ENCODE measurements around the gene ZNF594. TPM values are rescaled to one million over a fixed set of nuclear protein-coding genes. Genes with fewer than 3 reads are reported as not detected.
"Not testable (repeated sequence)": the region's sequence is repeated elsewhere in the genome, so short reads cannot be mapped to it uniquely, and the experiment has no call there.

Gene ZNF594
- total RNA-seq, 1 experiment from 2014 or later, result 3.7 TPM

DNA sequence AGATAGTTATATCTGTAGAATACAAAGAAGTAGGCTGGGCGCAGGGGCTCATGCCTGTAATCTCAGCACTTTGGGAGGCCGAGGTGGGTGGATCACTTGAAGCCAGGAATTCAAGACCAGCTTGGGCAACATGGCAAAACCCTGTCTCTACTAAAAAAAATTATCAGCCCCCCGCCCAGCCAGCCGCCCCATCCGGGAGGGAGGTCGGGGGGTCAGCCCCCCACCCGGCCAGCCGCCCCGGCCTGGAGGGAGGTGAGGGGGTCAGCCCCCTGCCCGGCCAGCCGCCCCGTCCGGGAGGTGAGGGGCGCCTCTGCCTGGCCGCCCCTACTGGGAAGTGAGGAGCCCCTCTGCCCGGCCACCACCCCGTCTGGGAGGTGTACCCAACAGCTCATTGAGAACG is 48.8 kb downstream of the ZNF594 start:
- in situ Hi-C loops (cut with HindIII; ENCODE audit: low pct_unique_long_range_greater_than_20kb, low sequenced_read_pairs); DNase-seq (ENCODE audit: low read depth): not testable (repeated sequence)

DNA sequence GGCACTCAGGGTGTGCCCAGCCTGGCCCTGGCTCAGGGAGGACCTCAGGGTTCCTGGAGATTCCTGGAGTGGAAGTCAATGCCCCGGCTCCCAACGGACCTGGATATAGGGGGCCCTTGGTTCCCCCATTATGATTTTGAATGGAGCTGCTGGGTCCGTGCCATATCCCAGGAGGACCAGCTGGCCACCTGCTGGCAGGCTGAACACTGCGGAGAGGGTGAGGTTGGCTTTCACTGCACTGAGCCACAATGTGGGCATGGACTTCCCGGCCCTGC is 52.3 kb downstream of the ZNF594 start:
- DNase-seq (ENCODE audit: low read depth), result no peak
- in situ Hi-C loops (cut with HindIII; ENCODE audit: low pct_unique_long_range_greater_than_20kb, low sequenced_read_pairs), result no loop called here

DNA sequence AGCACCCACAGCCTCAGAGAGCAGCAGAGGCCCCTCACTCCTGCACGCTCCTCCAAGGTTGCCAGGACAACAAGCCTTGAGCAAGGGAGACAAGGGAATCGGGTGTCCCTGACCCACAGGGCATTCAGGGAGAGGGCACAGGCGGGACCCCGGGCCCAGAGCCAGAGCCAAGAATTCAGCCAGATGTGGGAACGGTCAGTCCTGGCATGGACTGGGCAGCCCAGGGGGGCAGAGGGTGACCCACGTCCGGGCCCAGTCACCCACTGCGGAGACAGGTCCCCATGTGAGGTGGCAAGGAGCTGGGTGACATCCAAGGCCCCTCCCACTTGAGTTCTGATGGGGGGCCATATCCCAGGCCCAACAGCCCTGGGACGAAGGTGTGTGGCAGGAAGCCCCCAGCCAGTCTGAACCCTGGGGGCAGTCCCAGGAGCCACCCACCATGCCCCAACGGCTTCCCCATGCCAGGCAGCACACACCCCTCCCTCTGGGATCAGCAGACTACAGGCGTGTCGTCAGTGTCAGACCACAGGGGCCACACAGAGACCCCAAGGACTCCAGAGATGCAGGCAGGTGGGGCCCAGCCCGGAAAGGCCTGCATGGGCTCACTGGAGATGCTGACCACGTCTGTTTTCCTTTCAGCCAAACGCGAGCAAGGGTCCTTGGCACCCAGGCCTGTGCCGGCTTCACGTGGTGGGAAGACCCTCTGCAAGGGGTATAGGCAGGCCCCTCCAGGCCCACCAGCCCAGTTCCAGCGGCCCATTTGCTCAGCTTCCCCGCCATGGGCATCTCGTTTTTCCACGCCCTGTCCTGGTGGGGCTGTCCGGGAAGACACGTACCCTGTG is 52.8 kb downstream of the ZNF594 start:
- in situ Hi-C loops (cut with HindIII; ENCODE audit: low pct_unique_long_range_greater_than_20kb, low sequenced_read_pairs), result no loop called here
- DNase-seq (ENCODE audit: low read depth), result no peak

DNA sequence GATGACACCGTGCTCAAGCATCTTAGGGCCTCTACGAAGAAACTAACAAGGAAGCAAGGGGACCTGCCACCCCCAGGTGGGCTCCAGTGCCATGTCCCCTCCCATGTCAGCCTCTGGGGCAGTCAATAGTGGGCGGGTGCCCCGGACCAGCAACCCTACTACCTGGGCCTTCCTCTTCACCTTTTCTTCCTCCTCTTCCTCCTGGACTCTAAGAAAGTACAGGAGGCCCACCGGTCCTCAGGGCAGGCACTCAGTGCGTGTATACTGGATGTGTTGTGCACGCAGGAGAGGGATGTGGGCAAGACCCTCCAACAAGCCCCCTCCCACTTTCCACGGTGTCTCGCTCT is 53.5 kb downstream of the ZNF594 start:
- in situ Hi-C loops (cut with HindIII; ENCODE audit: low pct_unique_long_range_greater_than_20kb, low sequenced_read_pairs), result not testable (repeated sequence)

DNA sequence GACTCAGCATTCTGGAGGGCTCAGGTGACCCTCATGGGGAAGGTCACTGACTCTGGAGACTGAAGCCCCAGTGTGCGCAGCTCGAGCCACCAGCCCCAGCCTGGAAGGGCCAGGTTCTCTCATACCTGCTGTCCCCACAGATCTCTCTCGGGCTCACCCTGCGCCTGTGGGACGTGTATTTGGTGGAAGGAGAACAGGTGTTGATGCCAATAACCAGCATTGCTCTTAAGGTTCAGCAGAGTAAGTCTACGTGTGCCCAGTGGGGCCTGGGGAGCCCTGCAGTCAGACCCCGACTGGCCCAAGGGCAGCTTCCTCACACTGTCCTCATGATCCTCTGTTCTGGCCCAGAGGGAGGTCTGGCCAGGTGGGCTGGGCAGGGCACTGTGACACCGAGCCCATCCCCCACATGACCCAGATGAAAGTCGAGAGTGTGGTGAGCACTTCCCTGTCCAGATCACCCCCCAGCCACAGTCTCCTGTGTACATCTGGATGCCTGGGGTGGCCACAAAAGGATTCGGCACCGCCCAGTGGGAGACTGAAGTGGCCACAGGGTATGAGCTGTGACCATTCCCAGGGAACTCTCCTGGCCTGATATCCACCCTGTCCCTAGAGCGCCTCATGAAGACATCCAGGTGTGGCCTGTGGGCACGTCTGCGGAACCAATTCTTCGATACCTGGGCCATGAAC is 54.0 kb downstream of the ZNF594 start:
- in situ Hi-C loops (cut with HindIII; ENCODE audit: low pct_unique_long_range_greater_than_20kb, low sequenced_read_pairs), result not testable (repeated sequence)

More for the DNA sequence above, 53.5 kb downstream of the ZNF594 start:
- DNase-seq (ENCODE audit: low read depth), result not testable (repeated sequence)

DNA sequence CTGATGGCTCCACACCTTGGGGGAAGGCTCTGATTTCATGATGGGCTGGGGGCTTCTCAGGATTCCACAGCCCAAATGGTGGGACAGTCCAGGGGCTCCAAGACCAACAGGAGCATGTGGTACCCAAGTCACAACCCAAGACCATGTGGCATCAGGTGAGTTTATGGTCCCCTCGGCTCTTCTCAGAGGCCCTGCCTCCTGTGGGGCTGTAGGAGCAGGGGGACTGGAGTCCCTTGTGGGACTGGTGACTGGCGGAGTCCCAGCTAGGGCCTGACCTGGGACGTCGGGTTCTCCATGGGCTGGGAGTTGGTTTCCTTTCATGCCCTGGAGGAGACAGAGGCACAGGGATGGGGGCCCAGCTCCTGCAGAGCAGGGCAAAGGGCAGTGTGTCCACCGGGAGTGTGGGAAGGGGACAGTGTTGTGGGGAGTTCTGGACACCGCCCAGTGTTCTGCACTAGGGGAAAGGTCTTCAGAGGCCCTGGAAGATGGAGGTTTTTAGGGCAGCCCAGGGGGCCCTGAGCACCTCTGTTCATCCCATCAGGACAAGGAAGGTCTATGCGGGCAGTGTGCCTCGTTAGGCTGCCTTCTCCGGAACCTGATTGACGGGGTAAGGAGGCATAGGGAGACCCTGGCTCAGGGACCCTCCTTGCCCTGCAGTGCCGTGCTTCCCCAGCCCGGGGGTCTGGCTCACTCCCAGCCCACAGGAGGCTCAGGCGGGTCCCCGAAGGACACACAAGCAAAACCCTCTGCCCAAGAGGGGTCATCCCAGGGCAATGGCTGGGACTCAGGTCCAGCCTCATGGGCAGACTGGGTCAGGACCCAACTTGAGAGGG is 54.9 kb downstream of the ZNF594 start:
- in situ Hi-C loops (cut with HindIII; ENCODE audit: low pct_unique_long_range_greater_than_20kb, low sequenced_read_pairs); DNase-seq (ENCODE audit: low read depth): not testable (repeated sequence)

More for the DNA sequence above, 54.0 kb downstream of the ZNF594 start:
- not testable (repeated sequence) for DNase-seq (ENCODE audit: low read depth)

DNA sequence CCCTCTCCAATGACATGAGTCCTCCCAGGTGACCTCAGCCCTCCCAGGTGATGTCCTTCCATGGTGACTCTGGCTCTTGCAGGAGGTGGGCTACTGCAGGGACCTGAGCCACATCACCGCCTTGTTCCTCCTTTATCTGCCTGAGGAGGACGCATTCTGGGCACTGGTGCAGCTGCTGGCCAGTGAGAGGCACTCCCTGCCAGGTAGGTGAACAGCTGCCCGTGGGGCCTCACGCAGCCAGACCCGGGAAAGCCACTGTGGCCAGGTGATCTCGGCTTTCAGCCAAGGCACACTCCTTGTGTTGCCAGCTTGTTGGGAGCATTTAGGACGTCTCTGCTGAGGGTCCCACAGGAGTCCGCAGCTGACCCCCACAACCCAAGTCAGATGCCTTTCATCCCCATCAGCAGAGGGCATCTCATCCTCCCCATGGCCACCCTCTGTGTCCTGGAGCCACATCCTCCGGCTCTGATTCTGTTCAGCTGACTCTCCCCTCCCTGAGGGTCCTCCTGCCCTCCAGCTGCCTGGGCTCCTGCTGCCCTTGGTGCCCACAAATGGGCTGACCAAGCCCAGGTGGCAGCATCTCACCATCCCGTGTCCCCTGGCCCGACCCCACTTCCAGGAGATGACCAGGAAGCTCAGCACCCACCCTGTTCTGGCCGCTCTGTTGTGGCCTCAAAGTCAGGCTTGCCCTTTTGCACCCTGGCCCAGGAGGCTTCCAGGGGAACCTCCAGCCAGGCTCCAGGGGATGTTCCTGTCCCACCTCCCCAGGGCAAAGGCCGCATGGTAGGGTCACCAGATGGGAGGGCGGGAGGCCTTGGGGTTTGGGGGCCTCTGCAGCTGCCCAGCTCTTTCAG is 55.7 kb downstream of the ZNF594 start:
- in situ Hi-C loops (cut with HindIII; ENCODE audit: low pct_unique_long_range_greater_than_20kb, low sequenced_read_pairs), result no loop called here
- DNase-seq (ENCODE audit: low read depth), result no peak

DNA sequence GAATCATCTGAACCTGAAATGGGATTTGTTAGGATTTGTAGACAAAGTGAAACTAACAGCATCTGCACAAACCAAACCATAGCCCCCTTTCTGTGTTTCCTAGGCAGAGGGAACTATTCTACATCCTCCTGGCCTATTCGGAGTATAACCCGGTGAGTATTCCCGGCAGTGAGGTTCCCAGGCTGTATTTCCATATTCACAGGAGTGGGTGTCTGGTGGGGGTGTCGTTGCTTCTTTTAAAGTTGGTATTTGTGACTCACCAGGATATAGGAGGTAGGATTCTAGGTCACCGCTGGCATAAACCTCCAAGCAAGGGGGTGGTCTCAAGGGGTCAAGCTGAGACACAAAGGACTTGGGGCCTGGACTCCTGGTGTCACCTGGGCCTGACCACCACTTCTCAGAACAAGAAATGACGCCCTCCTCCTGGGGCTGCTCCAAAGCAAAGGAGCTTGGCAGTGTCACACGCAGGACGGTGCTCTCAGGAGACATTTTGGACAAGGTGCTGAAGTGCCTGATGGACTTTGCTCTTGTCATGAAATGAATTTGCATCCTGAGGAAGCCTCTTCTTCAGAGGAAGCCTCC is 56.4 kb downstream of the ZNF594 start:
- in situ Hi-C loops (cut with HindIII; ENCODE audit: low pct_unique_long_range_greater_than_20kb, low sequenced_read_pairs); DNase-seq (ENCODE audit: low read depth): not testable (repeated sequence)

DNA sequence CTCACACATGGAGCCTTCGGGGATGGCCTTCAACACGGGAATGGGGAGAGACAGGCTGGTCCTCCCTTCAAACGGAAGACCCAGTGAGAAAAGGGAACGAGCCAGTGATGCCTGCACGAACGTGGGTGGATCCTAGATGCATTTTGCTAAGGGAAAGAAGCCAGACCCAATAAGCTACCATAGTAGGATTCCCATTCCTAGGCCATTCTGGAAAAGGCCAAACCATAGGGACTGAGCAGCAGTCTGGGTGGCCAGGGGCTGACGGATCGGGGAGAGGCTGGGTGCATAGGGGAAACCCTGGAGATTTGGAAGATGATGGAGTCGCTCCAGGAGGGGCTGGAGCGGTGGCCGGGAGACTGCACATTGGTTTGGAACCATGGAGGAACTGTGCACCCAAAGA is 57.1 kb downstream of the ZNF594 start:
- in situ Hi-C loops (cut with HindIII; ENCODE audit: low pct_unique_long_range_greater_than_20kb, low sequenced_read_pairs); DNase-seq (ENCODE audit: low read depth): not testable (repeated sequence)

DNA sequence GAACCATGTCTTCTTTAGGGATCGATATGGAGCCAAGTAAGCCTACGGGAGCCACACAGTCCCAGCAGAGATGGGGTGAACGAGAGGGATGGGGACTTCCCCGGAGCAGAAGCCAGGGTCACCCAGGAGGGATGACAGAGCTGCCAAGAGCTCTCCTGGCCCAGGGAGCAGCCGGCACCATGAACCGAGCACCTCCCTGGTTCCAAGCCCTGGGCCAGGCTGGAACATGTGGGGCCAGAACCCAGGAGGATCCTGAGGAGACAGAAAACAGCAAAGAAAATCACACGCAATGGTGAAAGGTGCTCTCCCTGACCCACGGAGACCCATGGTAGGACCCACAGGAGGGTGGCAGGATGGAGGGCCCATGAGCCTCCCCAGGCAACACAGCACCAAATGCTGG is 57.7 kb downstream of the ZNF594 start:
- DNase-seq (ENCODE audit: low read depth); in situ Hi-C loops (cut with HindIII; ENCODE audit: low pct_unique_long_range_greater_than_20kb, low sequenced_read_pairs): not testable (repeated sequence)

DNA sequence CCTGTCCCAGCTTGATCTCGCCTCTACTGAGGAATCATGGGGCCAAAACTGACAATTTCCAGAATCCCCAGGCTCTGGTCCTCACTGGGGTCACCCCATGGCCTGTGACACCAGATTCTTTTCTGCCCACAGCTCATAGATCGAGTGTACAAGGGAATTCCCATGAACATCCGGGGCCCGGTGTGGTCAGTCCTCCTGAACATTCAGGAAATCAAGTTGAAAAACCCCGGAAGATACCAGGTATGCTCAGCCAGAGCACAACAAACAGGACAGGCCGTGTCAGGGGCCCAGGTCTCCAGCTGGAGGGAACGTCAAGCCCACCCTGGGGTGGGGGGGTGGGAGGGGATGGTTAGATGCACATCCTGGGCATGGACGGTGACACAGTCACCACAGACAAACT is 58.4 kb downstream of the ZNF594 start:
- in situ Hi-C loops (cut with HindIII; ENCODE audit: low pct_unique_long_range_greater_than_20kb, low sequenced_read_pairs), result no loop called here
- DNase-seq (ENCODE audit: low read depth), result no peak

DNA sequence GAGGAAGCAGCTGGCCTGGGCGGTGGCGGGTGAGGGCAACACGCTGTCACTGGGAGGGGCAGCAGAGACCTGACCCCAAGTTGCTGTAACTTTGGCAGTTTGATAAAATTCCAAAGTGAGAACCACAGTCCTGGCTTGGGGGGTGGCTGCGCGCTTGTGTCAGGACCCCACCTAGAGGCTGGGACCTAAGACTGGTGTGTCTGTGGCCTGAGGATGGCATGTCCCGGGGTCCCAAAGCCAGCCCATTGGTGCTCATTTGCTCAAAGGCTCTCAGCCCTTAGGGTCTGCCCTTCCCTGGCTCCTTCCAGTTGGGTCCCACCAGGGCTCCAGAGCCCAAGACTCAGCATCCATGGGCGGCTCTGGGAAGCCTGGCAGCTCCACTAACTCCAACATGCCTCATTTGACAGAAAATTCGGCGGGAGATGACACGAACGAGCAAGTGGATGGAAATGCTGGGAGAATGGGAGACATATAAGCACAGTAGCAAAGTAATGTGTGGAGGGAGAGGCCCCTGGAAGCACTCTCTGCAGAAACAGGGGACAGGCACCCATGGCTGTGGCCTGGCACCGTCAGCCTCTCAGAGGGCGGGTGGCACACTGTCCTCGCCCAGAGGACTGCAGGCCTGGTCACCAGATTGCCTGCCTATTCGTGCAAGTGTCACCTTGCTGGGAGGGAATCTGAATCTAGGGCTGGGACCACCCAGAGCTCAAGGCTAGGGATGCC is 59.0 kb downstream of the ZNF594 start:
- DNase-seq (ENCODE audit: low read depth); in situ Hi-C loops (cut with HindIII; ENCODE audit: low pct_unique_long_range_greater_than_20kb, low sequenced_read_pairs): not testable (repeated sequence)

DNA sequence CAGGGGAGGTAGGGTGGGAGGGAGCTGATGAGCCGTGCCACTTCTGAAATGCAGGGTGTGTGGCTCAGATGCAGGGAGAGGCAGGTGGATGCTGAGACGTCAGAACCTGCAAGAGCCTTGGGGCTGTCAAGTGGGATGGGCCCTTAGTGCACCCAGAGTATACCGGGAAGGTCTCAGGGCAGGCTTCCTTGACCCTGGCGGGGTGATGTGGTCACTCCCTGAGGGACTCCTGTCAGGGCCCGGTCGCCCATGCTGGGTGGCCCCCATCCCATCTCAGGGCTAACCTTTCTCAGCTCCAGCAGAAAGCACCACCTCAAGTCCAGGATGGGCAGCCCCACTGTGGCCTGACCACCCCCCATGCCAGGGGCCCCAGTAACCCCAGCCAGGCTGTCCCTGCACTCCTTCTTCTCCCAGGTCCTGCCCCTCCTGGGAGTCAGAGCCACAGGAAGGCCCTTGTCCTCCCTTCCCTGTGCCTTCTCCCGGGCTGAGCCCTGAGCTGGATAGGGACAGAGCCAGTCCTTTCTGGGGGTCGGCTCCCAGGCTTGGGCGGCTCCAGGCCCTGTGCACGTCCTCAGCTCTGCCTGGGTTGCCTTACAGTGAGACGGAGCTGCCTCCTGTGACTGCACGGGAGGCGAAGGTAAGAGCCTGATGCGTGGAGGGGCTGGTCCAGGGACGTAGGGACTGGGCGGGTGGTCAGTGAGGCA is 59.7 kb downstream of the ZNF594 start:
- DNase-seq (ENCODE audit: low read depth); in situ Hi-C loops (cut with HindIII; ENCODE audit: low pct_unique_long_range_greater_than_20kb, low sequenced_read_pairs): not testable (repeated sequence)

DNA sequence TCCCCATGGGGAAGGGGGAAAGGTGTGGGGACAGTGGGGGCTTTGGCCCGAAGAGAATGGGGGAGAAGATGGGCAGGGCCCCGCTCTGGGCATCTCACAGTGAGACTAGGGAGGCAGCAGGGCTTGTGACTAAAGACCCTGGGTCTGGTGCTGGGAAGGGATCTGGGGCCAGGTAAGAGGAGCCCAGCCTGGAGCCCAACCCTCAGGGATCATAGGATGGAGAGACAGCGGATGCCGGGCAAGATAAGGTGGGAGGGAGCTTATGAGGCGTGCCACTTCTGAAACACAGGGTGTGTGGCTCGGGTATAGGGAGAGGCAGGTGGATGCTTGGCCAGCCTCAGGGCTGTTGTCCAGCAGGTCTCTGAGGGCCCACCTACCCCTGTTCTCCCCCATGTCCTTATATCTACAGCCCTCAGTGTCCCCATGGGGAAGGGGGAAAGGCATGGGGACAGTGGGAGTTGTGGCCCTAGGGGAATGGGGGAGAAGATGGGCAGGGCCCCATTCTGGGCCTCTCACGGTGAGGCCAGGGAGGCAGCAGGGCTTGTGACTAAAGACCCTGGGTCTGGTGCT is 60.4 kb downstream of the ZNF594 start:
- no peak for DNase-seq (ENCODE audit: low read depth)
- in situ Hi-C loops (cut with HindIII; ENCODE audit: low pct_unique_long_range_greater_than_20kb, low sequenced_read_pairs), result no loop called here

DNA sequence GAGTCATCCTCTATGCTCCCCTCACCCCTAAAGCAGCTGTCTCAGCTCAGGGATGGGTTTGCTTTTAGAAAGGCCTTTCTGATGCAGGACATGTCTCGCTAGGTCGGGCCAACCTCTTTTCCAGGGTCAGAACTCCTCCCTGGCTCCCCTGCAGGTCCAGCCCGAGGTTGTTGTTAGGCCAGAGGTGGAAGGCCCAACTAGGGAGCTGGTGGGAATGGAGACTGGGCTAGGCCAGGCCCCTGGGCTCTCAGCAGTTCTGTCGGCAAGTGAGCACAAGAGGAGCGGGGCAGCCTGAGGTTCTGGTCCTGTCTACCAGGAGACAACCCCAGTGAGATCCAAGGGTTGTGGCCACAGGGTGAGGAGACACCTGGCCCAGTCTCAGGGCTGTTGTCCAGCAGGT is 61.0 kb downstream of the ZNF594 start:
- in situ Hi-C loops (cut with HindIII; ENCODE audit: low pct_unique_long_range_greater_than_20kb, low sequenced_read_pairs); DNase-seq (ENCODE audit: low read depth): not testable (repeated sequence)

DNA sequence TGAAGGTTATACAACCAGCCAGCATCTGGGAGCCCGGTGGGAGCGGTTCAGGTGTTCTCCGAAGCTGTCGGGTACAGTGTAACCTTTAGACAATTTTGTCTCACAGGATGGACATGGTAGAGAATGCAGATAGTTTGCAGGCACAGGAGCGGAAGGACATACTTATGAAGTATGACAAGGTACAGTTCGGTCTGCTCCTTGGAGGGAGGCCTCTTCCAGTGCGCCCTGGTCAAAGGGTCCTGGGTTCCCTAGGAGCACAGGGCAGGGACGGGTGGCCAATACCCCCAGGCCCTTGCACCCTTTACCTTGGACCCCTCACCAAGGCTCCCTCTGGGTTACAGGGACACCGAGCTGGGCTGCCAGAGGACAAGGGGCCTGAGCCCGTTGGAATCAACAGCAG is 61.4 kb downstream of the ZNF594 start:
- in situ Hi-C loops (cut with HindIII; ENCODE audit: low pct_unique_long_range_greater_than_20kb, low sequenced_read_pairs); DNase-seq (ENCODE audit: low read depth): not testable (repeated sequence)
